GM12878 (cell line): ENCODE measurements around the gene SATB1. TPM values are rescaled to one million over a fixed set of nuclear protein-coding genes. Genes with fewer than 3 reads are reported as not detected.

Experiments
- ATAC-seq: fragments of 200-7000 bp; cut with Tn5 transposase; 3 replicates; pipeline ENCODE4 v1.9.1; 2020; ENCODE audit warnings: mild to moderate bottlenecking, moderate library complexity
- BruUV-seq: library from RNA; stranded (reverse); fragments of 400-500 nt; replicated peaks from 2 replicates; lab custom pipeline; 2021; lab: Mats Ljungman, UMichigan
- CTCF ChIA-PET: fragments of 300-600 bp; sonication (Branson Sonifier 250); formaldehyde crosslinking; extraction: SDS; loops from one replicate; lab custom pipeline; 2021; ENCODE audit warnings: inconsistent platforms; lab: Yijun Ruan, JAX
- POLR2A ChIA-PET: fragments of 350-600 bp; formaldehyde crosslinking; extraction: SDS; loops from one replicate; lab custom pipeline; 2021; ENCODE audit warnings: inconsistent platforms; lab: Charles Lee
- RAD21 ChIA-PET: fragments of 300-600 bp; sonication (Branson Sonifier 250); formaldehyde crosslinking; loops from one replicate; lab custom pipeline; 2023; ENCODE audit warnings: antibody characterized with exemption; ENCODE audit not compliant: unreplicated experiment; lab: Charles Lee
- SMC1A ChIA-PET: fragments of 300-600 bp; sonication (Branson Sonifier 250); formaldehyde crosslinking; loops from one replicate; lab custom pipeline; 2023; ENCODE audit not compliant: unreplicated experiment, uncharacterized antibody; lab: Charles Lee
- DNase-seq: peaks from one replicate; pipeline ENCODE4 v3.0.0-alpha.2; 2011; ENCODE audit warnings: low read depth, low spot score
- FAIRE-seq: peaks from 3 replicates; lab custom pipeline; 2011; peaks lifted over from hg19 to GRCh38; lab: Jason Lieb, UNC
- H2AFZ ChIP-seq: 2 replicates; pipeline ENCODE4 v1.6.0; 2011; ENCODE audit warnings: low read depth, low read length, control low read depth; ENCODE audit not compliant: control insufficient read depth
- H3K27ac ChIP-seq: 2 replicates; pipeline ENCODE4 v1.5.1; 2011; ENCODE audit warnings: control low read depth; ENCODE audit not compliant: control insufficient read depth, insufficient read depth
- H3K27me3 ChIP-seq, 2 experiments: replicated peaks in 1 of 2; 2 replicates each; pipeline versions ENCODE4 v1.6.0 to v1.6.1; 2011; ENCODE audit warnings: low read length in 1 of 2; ENCODE audit not compliant: control insufficient read depth in 2 of 2, insufficient read depth in 2 of 2
- H3K36me3 ChIP-seq, 2 experiments: 2 replicates each; pipeline ENCODE4 v1.5.1; 2011; ENCODE audit warnings: low read length in 1 of 2; ENCODE audit not compliant: control insufficient read depth in 2 of 2, insufficient read depth in 2 of 2
- H3K4me1 ChIP-seq: 2 replicates; pipeline ENCODE4 v1.6.1; 2011; ENCODE audit warnings: mild to moderate bottlenecking, low read length, moderate library complexity, mixed read lengths; ENCODE audit not compliant: control insufficient read depth, insufficient read depth
- H3K4me2 ChIP-seq: 2 replicates; pipeline ENCODE4 v1.6.0; 2011; ENCODE audit warnings: control low read depth; ENCODE audit not compliant: control insufficient read depth, insufficient read depth
- H3K4me3 ChIP-seq: fragments of 200-600 bp; sonication (generic); 2 replicates; pipeline ENCODE4 v1.5.1; 2016
- H3K79me2 ChIP-seq: 2 replicates; pipeline ENCODE4 v1.6.0; 2011; ENCODE audit warnings: low read length; ENCODE audit not compliant: control insufficient read depth, insufficient read depth
- H3K9ac ChIP-seq: 2 replicates; pipeline ENCODE4 v1.8.0; 2011; ENCODE audit warnings: low read length, control low read depth, mixed read lengths; ENCODE audit not compliant: control insufficient read depth, insufficient read depth
- H3K9me3 ChIP-seq: replicated peaks from 3 replicates; pipeline ENCODE4 v1.5.1; 2011; ENCODE audit warnings: mild to moderate bottlenecking, low read length; ENCODE audit not compliant: control insufficient read depth, insufficient read depth
- H4K20me1 ChIP-seq: 2 replicates; pipeline ENCODE4 v1.6.0; 2011; ENCODE audit not compliant: control insufficient read depth, insufficient read depth
- BRCA1 ChIP-seq: IDR thresholded peaks from 2 replicates; pipeline ENCODE4 v1.6.1; 2011; ENCODE audit warnings: low read depth, low read length, improper control_type of control experiment
- CBFB ChIP-seq: IDR thresholded peaks from 2 replicates; pipeline ENCODE4 v1.6.1; 2016; ENCODE audit warnings: antibody characterized with exemption, low read depth
- EGR1 ChIP-seq, 2 experiments: IDR thresholded peaks; 1 replicate in 1 of 2; 2 replicates in 1 of 2; pipeline ENCODE4 v1.6.1; 2011 to 2012; ENCODE audit warnings: low read depth in 2 of 2, low read length in 2 of 2, borderline replicate concordance in 1 of 2, mild to moderate bottlenecking in 1 of 2, moderate library complexity in 1 of 2
- RCOR1 ChIP-seq: conservative IDR thresholded peaks from 2 replicates; pipeline ENCODE4 v1.6.1; 2012; ENCODE audit warnings: low read depth, low read length, improper control_type of control experiment
- SIN3A ChIP-seq: IDR thresholded peaks from 2 replicates; pipeline ENCODE4 v1.6.1; 2012; ENCODE audit warnings: low read depth, low read length, improper control_type of control experiment
- SPI1 ChIP-seq: IDR thresholded peaks from 2 replicates; pipeline ENCODE4 v1.6.1; 2011; ENCODE audit warnings: low read depth, mild to moderate bottlenecking, low read length, moderate library complexity, borderline replicate concordance; ENCODE audit not compliant: insufficient read depth
- ZNF207 ChIP-seq: fragments of 450-650 bp; IDR thresholded peaks from 2 replicates; pipeline ENCODE4 v1.6.1; 2014; ENCODE audit warnings: antibody characterized with exemption, mild to moderate bottlenecking, borderline replicate concordance
- WGBS: methylation state at CpG from one replicate; pipeline ENCODE4 v1.1.6; 2016; ENCODE audit warnings: low lambda C conversion rate; ENCODE audit not compliant: insufficient replicate concordance, insufficient coverage; ENCODE audit errors: missing lambda C conversion rate; 5-methylcytosine and 5-hydroxymethylcytosine counted together
- in situ Hi-C: fragments of 300-500 bp; cut with MboI; formaldehyde crosslinking; loops from 9 replicates; pipeline ENCODE4 v1.14.3; 2018; ENCODE audit warnings: mixed read lengths
- intact Hi-C: fragments of 100-400 bp; cut with micrococcal nuclease; formaldehyde crosslinking; loops from one replicate; pipeline ENCODE4 v1.14.2; 2022; ENCODE audit not compliant: unreplicated experiment
- polyA plus RNA-seq, 11 experiments: library from polyadenylated mRNA; depleted of rRNA in 4 of 11; unstranded in 6 of 11; stranded (reverse) in 5 of 11; fragments of >200 nt; fragmentation: Nextera tagmentation in 4 of 11; fragmentation: Illumina TruSeq in 1 of 11; extraction: Ambion mirVana in 4 of 11; extraction: Trizol in 1 of 11; gene quantifications; 1 replicate in 1 of 11; 2 replicates in 10 of 11; pipeline versions ENCODE4 v1.2.1 to v1.2.3, GENCODE V29; 2011 to 2016; ENCODE audit warnings: inconsistent platforms in 2 of 11, missing spikeins in 2 of 11, low read depth in 1 of 11
- total RNA-seq, 4 experiments: library from RNA; depleted of rRNA in 3 of 4; stranded (reverse); fragments of >200 nt in 3 of 4; fragmentation: Illumina TruSeq in 1 of 4; extraction: Trizol in 1 of 4; gene quantifications; 2 replicates each; pipeline versions ENCODE4 v1.2.1 to v1.2.3, GENCODE V29; 2013 to 2021
- TF ChIP-seq, protein P1 (sequence below): IDR thresholded peaks from 2 replicates; pipeline ENCODE4 v1.6.1; 2012; ENCODE audit warnings: low read depth, low read length, improper control_type of control experiment
- TF ChIP-seq, protein P2 (sequence below): fragments of 450-650 bp; IDR thresholded peaks from 2 replicates; pipeline ENCODE4 v1.6.1; 2017; ENCODE audit warnings: mild to moderate bottlenecking, low read depth, inconsistent platforms; ENCODE audit not compliant: poor library complexity, severe bottlenecking
- TF ChIP-seq, protein P3 (sequence below): IDR thresholded peaks from 2 replicates; pipeline ENCODE4 v1.6.1; 2011; ENCODE audit warnings: borderline replicate concordance, low read depth, mild to moderate bottlenecking, moderate library complexity, low read length; ENCODE audit not compliant: insufficient read depth, poor library complexity, severe bottlenecking

The SATB1 gene
- total and polyA plus RNA-seq, 10 of the 15 experiments (the other 5 are each of a cell fraction or from before 2014, with no cell fraction given), result 0.01 to 0.72 (median 0.07) TPM; not detected in 4

DNA sequence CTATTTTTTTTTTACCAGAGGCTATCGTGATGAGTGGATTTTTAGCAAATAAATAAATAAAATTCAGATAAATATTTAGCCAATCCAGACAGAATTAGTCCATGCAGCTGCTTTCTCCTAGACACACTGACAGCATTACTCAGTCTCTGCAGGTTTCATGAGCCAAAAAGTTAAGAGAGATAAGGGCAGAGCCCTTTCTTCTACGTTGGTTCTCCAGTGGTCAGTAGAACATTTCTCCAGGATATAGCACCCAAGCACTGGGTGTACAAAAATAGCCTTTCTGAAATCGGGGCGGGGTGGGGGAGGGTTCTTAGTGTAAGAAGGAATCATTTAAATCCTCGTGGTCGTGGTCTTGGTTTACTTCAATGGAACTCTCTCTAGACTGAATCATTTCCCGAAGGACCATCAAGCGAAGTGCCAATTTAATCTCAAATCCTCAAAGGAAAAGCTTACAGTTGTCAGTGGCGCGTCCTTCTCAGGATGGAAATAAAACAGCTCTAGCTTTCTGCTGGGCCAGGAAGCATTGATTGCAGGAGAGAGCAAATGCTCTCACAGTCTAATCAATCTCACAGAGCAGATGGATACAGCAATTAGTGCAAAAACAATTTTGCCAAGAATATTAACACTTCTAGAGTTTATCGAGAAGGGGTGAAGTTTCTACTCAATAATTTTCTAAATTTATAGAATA is 86.2 kb downstream of the SATB1 start:
- FAIRE-seq, result no peak
- 18% methylated on average over 11 of the region's 11 CpGs for WGBS
- intact Hi-C loops, result no loop called here
- no peak overlapping the region for H3K4me2 ChIP-seq
- H4K20me1 ChIP-seq, result no peaks in the 10 kb centered on the region
- CTCF ChIA-PET, result no interaction called here
- H3K4me1 ChIP-seq, result no peaks in the 10 kb centered on the region
- H3K36me3 ChIP-seq, result no peaks in the 10 kb centered on the region
- no peak overlapping the region for H2AFZ ChIP-seq
- RAD21 ChIA-PET, result no interaction called here
- H3K9ac ChIP-seq, result no peak overlapping the region
- no peak for ATAC-seq
- SMC1A ChIA-PET, result interaction anchor here (0.9 kb wide), 1 partner anchor 74 kb away, joined by 5 read pairs; no protein-coding TSS in a partner anchor
- no peak overlapping the region for H3K4me3 ChIP-seq
- H3K9me3 ChIP-seq, result no peaks in the 10 kb centered on the region
- H3K27me3 ChIP-seq, result no peaks in the 10 kb centered on the region
- H3K27ac ChIP-seq, result no peak overlapping the region
- POLR2A ChIA-PET, result no interaction called here
- in situ Hi-C loops, result no loop called here
- DNase-seq, result no peak
- no peak for TF ChIP-seq EGR1 (IDR thresholded peaks at IDR 0.05; ENCODE audit: borderline replicate concordance in 1 of 2, low read depth in 2 of 2, low read length in 2 of 2)
- H3K79me2 ChIP-seq, result no peaks in the 10 kb centered on the region
- no TSS peak for BruUV-seq

DNA sequence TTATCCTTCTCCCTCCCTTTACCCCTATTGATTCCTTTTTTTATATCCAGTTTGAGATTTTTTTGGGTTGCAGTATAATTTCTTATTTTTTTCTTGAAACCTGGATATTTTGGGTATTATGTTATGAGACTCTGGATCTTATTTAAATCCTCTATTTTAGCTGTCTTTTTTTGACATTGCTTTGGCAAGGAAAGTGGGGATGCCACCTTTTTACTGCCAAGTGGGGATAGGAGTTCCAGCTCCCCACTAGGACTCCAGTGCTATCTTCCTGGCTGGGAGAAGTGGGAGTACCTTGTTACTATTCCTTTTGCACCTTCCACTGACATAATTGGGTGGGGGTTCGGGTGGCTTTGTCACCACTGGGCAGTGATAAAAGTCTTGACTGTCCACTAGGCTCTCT is 87.9 kb downstream of the SATB1 start:
- ATAC-seq (no peak), DNase-seq (no peak), FAIRE-seq (no peak)
- no peaks in the 10 kb centered on the region for H3K36me3 ChIP-seq
- intact Hi-C loops, result no loop called here
- H3K27me3 ChIP-seq, result no peaks in the 10 kb centered on the region
- POLR2A ChIA-PET, result no interaction called here
- no peaks in the 10 kb centered on the region for H4K20me1 ChIP-seq
- RAD21 ChIA-PET, result no interaction called here
- SMC1A ChIA-PET, result no interaction called here
- H3K79me2 ChIP-seq, result no peaks in the 10 kb centered on the region
- no peak overlapping the region for H3K4me3 ChIP-seq
- no TSS peak for BruUV-seq
- H3K4me2 ChIP-seq, result no peak overlapping the region
- H3K9ac ChIP-seq, result no peak overlapping the region
- H3K4me1 ChIP-seq, result no peaks in the 10 kb centered on the region
- H3K9me3 ChIP-seq, result no peaks in the 10 kb centered on the region
- H2AFZ ChIP-seq, result no peak overlapping the region
- H3K27ac ChIP-seq, result no peak overlapping the region
- CTCF ChIA-PET, result no interaction called here
- WGBS, result 0% methylated on average over 1 of the region's 1 CpG
- in situ Hi-C loops, result no loop called here
- TF ChIP-seq SIN3A, result no peak
- TF ChIP-seq CBFB, result no peak
- TF ChIP-seq, protein P1, sequence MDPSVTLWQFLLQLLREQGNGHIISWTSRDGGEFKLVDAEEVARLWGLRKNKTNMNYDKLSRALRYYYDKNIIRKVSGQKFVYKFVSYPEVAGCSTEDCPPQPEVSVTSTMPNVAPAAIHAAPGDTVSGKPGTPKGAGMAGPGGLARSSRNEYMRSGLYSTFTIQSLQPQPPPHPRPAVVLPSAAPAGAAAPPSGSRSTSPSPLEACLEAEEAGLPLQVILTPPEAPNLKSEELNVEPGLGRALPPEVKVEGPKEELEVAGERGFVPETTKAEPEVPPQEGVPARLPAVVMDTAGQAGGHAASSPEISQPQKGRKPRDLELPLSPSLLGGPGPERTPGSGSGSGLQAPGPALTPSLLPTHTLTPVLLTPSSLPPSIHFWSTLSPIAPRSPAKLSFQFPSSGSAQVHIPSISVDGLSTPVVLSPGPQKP, result no peak
- TF ChIP-seq, protein P2, sequence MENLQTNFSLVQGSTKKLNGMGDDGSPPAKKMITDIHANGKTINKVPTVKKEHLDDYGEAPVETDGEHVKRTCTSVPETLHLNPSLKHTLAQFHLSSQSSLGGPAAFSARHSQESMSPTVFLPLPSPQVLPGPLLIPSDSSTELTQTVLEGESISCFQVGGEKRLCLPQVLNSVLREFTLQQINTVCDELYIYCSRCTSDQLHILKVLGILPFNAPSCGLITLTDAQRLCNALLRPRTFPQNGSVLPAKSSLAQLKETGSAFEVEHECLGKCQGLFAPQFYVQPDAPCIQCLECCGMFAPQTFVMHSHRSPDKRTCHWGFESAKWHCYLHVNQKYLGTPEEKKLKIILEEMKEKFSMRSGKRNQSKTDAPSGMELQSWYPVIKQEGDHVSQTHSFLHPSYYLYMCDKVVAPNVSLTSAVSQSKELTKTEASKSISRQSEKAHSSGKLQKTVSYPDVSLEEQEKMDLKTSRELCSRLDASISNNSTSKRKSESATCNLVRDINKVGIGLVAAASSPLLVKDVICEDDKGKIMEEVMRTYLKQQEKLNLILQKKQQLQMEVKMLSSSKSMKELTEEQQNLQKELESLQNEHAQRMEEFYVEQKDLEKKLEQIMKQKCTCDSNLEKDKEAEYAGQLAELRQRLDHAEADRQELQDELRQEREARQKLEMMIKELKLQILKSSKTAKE, result no peak
- TF ChIP-seq BRCA1, result no peak
- TF ChIP-seq, protein P3, sequence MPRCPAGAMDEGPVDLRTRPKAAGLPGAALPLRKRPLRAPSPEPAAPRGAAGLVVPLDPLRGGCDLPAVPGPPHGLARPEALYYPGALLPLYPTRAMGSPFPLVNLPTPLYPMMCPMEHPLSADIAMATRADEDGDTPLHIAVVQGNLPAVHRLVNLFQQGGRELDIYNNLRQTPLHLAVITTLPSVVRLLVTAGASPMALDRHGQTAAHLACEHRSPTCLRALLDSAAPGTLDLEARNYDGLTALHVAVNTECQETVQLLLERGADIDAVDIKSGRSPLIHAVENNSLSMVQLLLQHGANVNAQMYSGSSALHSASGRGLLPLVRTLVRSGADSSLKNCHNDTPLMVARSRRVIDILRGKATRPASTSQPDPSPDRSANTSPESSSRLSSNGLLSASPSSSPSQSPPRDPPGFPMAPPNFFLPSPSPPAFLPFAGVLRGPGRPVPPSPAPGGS, result no peak
- TF ChIP-seq RCOR1, result no peak
- TF ChIP-seq SPI1, result no peak
- TF ChIP-seq ZNF207, result no peak
